Measurements from ENCODE around the gene BABAM2.
"Not testable (repeated sequence)": the region's sequence is repeated elsewhere in the genome, so short reads cannot be mapped to it uniquely, and the experiment has no call there.

Gene BABAM2

GRCh38 chr2:27988306-27988705 is 97.8 kb downstream of the BABAM2 start:
- DNase-seq = no peak

GRCh38 chr2:27988718-27989117 is 98.2 kb downstream of the BABAM2 start:
- DNase-seq = no peak

GRCh38 chr2:27989149-27989548 is 98.6 kb downstream of the BABAM2 start:
- no peak for DNase-seq

- DNase-seq = no peak
Observed at GRCh38 chr2:27990030-27990590, 99.6 kb downstream of the BABAM2 start.

GRCh38 chr2:27991146-27991545 is 100.6 kb downstream of the BABAM2 start:
- no peak for DNase-seq

- DNase-seq = peak; percentile 17
Observed at GRCh38 chr2:27992787-27993401, 102.4 kb downstream of the BABAM2 start.

- no peak for DNase-seq
Observed at GRCh38 chr2:27993402-27993787, 102.9 kb downstream of the BABAM2 start.

- DNase-seq = no peak
Observed at GRCh38 chr2:27993950-27994728, 103.6 kb downstream of the BABAM2 start.

GRCh38 chr2:27996156-27996922 is 105.8 kb downstream of the BABAM2 start:
- DNase-seq = no peak

- DNase-seq = no peak
Observed at GRCh38 chr2:28000287-28000686, 109.8 kb downstream of the BABAM2 start.

GRCh38 chr2:28002181-28002580 is 111.7 kb downstream of the BABAM2 start:
- no peak for DNase-seq

- peak; percentile 33 for DNase-seq
Observed at GRCh38 chr2:28004086-28004485, 113.6 kb downstream of the BABAM2 start.

- no peak for DNase-seq
Observed at GRCh38 chr2:28009732-28010131, 119.2 kb downstream of the BABAM2 start.

- DNase-seq = no peak
Observed at GRCh38 chr2:28011322-28011737, 120.8 kb downstream of the BABAM2 start.

- not testable (repeated sequence) for DNase-seq
Observed at GRCh38 chr2:28018474-28018873, 127.9 kb downstream of the BABAM2 start.

- DNase-seq = not testable (repeated sequence)
Observed at GRCh38 chr2:28019521-28019920, 129.0 kb downstream of the BABAM2 start.

GRCh38 chr2:28021898-28022297 is 131.4 kb downstream of the BABAM2 start:
- no peak for DNase-seq

GRCh38 chr2:28025123-28025522 is 134.6 kb downstream of the BABAM2 start:
- no peak for DNase-seq

- not testable (repeated sequence) for DNase-seq
Observed at GRCh38 chr2:28026230-28026629, 135.7 kb downstream of the BABAM2 start.

- DNase-seq = no peak
Observed at GRCh38 chr2:28028025-28028424, 137.5 kb downstream of the BABAM2 start.

- DNase-seq = no peak
Observed at GRCh38 chr2:28030600-28030999, 140.1 kb downstream of the BABAM2 start.

- DNase-seq = no peak
Observed at GRCh38 chr2:28032816-28033215, 142.3 kb downstream of the BABAM2 start.

- no peak for DNase-seq
Observed at GRCh38 chr2:28034696-28035095, 144.2 kb downstream of the BABAM2 start.

Data from amniotic stem cell (primary cell).